Measurements from ENCODE around the gene IL13.

The IL13 gene

GRCh38 chr5:132675936-132676689 is 18.1 kb downstream of the IL13 start:
- no peak for DNase-seq (ENCODE audit: low read depth, low spot score)
- in situ Hi-C loops (cut with HindIII; ENCODE audit: low sequenced_read_pairs): no loop called here
- H3K4me3 ChIP-seq (ENCODE audit: low read depth, low read length): no peak overlapping the region
- TF ChIP-seq CTCF (IDR thresholded peaks at IDR 0.05; ENCODE audit: low read depth, low read length): no peak

- DNase-seq (ENCODE audit: low read depth, low spot score): peak; percentile 81
- peak; percentile 52 for TF ChIP-seq CTCF (IDR thresholded peaks at IDR 0.05; ENCODE audit: low read depth, low read length)
- no peak overlapping the region for H3K4me3 ChIP-seq (ENCODE audit: low read depth, low read length)
- in situ Hi-C loops (cut with HindIII; ENCODE audit: low sequenced_read_pairs): no loop called here
Measured at GRCh38 chr5:132677191-132677590, 19.2 kb downstream of the IL13 start.

GRCh38 chr5:132677682-132678400 is 19.9 kb downstream of the IL13 start:
- DNase-seq (ENCODE audit: low read depth, low spot score): no peak
- no peak for TF ChIP-seq CTCF (IDR thresholded peaks at IDR 0.05; ENCODE audit: low read depth, low read length)
- in situ Hi-C loops (cut with HindIII; ENCODE audit: low sequenced_read_pairs): no loop called here
- H3K4me3 ChIP-seq (ENCODE audit: low read depth, low read length): no peak overlapping the region

GRCh38 chr5:132678735-132679134 is 20.8 kb downstream of the IL13 start:
- in situ Hi-C loops (cut with HindIII; ENCODE audit: low sequenced_read_pairs): no loop called here
- no peak for DNase-seq (ENCODE audit: low read depth, low spot score)
- no peak for TF ChIP-seq CTCF (IDR thresholded peaks at IDR 0.05; ENCODE audit: low read depth, low read length)
- H3K4me3 ChIP-seq (ENCODE audit: low read depth, low read length): no peak overlapping the region

- no peak for TF ChIP-seq CTCF (IDR thresholded peaks at IDR 0.05; ENCODE audit: low read depth, low read length)
- no peak overlapping the region for H3K4me3 ChIP-seq (ENCODE audit: low read depth, low read length)
- in situ Hi-C loops (cut with HindIII; ENCODE audit: low sequenced_read_pairs): no loop called here
- DNase-seq (ENCODE audit: low read depth, low spot score): no peak
Measured at GRCh38 chr5:132679166-132679565, 21.2 kb downstream of the IL13 start.

- TF ChIP-seq CTCF (IDR thresholded peaks at IDR 0.05; ENCODE audit: low read depth, low read length): no peak
- in situ Hi-C loops (cut with HindIII; ENCODE audit: low sequenced_read_pairs): no loop called here
- no peak for DNase-seq (ENCODE audit: low read depth, low spot score)
- no peak overlapping the region for H3K4me3 ChIP-seq (ENCODE audit: low read depth, low read length)
Measured at GRCh38 chr5:132679717-132680380, 21.9 kb downstream of the IL13 start.

Measured in astrocyte of the spinal cord (primary cell).